ENCODE measurements around the gene CYP19A1. TPM values are rescaled to one million over a fixed set of nuclear protein-coding genes. Genes with fewer than 3 reads are reported as not detected.

The CYP19A1 gene
- total RNA-seq, 1 donor from 2014 or later: not detected

GRCh38 chr15:51325167-51325566, 13.2 kb downstream of the CYP19A1 start:
- DNase-seq (ENCODE audit: low read depth in 2 of 2): no peak

GRCh38 chr15:51323749-51324148, 14.6 kb downstream of the CYP19A1 start:
- no peak for DNase-seq (ENCODE audit: low read depth in 2 of 2)

GRCh38 chr15:51322621-51323296, 15.6 kb downstream of the CYP19A1 start:
- no peak for DNase-seq (ENCODE audit: low read depth in 2 of 2)

- DNase-seq (ENCODE audit: low read depth in 2 of 2): no peak
Observed at GRCh38 chr15:51321316-51321715, 17.1 kb downstream of the CYP19A1 start.

- DNase-seq (ENCODE audit: low read depth in 2 of 2): no peak
Observed at GRCh38 chr15:51320843-51321242, 17.6 kb downstream of the CYP19A1 start.

GRCh38 chr15:51319539-51319938, 18.9 kb downstream of the CYP19A1 start:
- DNase-seq (ENCODE audit: low read depth in 2 of 2): no peak

DNA sequence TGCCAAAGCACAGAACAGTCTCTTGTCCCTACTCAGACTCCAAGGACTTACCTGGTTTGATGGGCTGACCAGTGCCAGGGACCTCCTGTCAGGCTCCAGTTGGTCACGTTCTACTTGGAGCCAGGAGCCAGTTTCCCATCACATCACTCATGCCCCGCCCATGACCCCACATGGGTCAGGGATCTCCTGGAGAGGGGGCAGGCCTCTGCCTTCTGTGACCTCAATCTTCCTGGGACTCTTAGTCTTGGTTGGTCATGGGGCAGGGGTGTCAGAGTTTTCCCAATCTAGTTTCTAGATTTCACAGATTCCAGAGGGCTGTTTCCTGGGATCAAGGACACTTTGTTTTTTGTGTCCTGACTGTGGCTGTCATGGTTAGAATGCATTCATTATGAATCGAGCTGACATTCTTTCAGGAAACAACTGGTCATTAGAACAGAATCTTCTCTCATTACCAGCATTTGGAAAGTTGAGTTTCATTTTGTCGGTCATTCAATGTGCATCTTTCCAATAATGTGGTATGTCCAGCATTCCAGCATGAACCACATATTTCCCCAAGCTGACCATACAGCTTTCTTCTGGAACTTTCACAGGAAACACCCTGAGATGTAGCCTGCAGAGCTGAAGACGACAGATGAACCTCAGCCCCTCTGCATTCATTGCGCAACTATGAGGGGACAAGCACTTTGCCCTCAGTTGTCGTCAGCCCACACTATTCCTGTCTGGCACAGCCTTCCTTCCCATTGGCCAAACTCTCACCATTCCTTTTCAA, 19.8 kb downstream of the CYP19A1 start:
- DNase-seq (ENCODE audit: low read depth in 2 of 2): no peak

GRCh38 chr15:51316636-51317035, 21.8 kb downstream of the CYP19A1 start:
- no peak for DNase-seq (ENCODE audit: low read depth in 2 of 2)

- no peak for DNase-seq (ENCODE audit: low read depth in 2 of 2)
Observed at GRCh38 chr15:51315726-51316125, 22.7 kb downstream of the CYP19A1 start.

DNA sequence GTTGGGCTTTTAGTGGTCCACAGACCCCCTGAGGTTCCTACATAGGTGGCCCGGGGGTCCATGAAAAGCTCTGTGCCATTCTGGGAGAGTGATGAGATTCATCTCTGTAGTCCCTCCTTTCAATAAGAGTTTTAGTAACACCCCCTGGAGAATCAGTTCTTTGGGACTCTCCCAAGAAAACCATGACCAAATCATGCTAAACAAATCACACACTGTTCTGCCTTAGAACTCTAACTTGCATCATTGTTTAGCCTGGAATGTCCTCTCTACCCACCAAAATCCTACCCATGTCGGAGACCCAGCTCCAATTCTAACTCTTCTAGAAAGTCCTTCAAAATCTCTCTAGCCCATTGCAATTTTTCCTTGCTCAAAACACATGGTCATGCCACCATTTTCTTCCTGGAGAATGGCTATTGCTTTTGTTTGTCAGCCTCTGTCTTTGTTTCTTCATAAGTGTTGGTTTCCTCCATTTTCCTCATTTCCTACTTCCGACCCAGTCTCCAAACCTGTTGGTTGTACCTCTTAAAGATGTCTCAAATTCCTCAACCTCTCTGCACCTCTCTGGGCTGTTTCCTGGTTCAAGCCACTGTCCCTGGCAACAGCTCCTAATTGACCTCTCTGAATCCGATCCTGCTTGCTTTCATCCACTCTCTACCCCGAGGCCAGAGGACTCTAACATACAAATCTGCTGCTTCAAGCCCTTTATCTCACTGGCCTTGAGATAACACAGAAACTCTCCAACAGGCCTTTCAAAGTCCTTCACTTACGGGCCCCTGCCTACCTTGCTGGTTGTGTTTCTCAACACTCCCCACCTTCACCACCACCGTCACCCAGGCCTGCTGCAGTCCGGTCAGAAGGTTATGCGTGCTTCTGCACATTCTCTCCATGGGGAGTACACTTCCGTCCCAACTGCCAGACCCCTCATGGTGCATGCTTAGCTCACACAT, 23.7 kb downstream of the CYP19A1 start:
- DNase-seq (ENCODE audit: low read depth in 2 of 2): no peak

GRCh38 chr15:51313644-51314280, 24.6 kb downstream of the CYP19A1 start:
- DNase-seq (ENCODE audit: low read depth in 2 of 2): no peak

DNA sequence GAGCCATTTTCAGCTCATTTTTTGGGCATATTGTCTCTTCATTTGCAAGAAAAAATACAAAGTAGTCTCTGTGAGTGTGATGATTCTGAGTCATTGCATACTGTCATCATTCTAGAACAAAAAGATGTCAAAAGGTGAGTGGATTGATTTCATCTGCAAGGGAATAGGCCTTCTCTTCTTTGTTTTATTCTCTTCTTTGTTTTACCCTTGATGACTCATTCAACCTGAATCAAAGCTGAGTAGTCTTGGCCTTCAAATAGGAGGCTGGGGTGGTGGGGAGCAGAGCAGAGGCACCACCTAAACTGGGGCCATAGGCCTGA, 25.4 kb downstream of the CYP19A1 start:
- peak in 1 of 2 donors; percentile 53 for DNase-seq (ENCODE audit: low read depth in 2 of 2)

DNA sequence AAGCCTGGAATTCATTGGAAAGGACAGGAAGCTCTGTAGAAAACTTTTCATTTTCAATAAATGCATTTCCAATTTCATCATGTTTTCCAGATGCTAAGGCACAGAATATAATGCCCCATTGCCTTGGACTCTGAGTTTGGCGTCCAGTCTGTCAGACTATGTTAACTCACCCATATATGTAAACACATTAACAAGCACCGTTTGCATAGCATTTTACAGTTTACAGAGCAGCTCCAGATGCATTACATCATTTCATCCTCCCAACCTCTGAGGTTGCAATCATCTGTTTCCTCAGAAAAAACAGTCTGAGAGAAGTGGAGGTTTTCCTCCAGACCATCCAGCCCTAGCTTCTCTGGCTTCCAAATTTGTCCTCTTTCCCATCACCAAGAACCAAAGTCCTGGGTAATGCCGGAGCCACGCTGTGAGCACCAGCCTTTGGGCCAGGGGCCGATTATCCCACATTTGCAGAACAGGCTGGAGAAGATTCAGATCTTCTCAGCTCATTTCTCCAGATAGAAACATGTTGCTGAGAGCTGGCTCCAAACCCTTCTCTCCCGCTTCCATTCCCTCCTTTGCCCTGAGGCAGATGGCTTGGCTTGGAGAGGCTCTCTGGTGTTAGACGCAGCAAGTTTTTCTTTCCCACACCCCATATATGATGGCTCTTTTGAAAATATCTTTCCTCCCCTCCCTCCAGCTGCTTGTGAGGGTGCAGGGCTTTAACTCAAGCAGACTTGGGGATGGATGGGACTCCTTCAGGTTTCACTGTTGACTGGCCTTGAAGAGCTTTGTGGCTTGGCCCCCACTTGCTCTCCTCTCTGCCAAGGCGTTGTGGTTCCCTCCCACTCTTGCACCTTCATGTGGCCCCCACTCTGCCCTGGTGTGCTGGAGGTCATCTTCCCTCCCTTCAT, 26.0 kb downstream of the CYP19A1 start:
- DNase-seq (ENCODE audit: low read depth in 2 of 2): no peak

- DNase-seq (ENCODE audit: low read depth in 2 of 2): no peak
Observed at GRCh38 chr15:51311510-51311909, 26.9 kb downstream of the CYP19A1 start.

DNA sequence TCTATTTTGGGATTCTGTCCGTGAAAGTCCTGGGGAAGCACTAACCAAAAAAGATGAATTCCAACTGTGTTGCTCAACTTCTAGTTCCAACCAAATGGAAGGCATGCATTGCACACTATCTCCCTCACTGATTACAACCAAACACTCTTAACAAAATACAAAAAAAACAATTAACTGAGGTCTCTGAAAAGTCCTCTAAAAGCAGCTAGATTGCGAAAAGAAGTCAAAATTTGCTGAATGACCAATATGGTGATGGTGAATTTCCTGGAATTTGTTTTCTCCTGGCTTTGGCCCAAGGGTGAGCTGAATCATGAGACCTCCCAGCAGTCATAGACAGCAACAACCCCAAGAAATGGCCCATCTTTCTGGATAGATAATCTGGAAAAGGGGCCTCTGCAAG, 28.3 kb downstream of the CYP19A1 start:
- no peak for DNase-seq (ENCODE audit: low read depth in 2 of 2)

GRCh38 chr15:51307811-51308210, 30.6 kb downstream of the CYP19A1 start:
- DNase-seq (ENCODE audit: low read depth in 2 of 2): no peak

DNA sequence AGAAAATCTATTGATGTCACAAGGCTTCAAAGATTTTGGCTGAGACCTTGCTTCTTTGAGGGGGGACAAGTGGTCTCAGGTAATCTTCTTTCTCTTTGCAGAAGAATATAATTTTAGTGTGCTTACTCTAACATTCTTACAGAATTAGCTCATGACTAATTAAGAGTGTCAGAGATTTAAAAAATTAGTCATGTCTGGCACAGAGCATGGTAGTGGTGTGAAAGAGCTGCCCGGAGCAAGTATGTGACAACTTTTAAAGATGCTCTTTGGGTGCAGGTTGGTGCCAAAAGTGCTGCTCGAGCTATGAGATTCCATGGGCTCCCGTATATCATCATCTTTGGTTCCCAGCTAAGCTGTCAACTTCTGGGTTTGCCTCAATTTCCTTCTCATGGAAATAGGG, 31.1 kb downstream of the CYP19A1 start:
- DNase-seq (ENCODE audit: low read depth in 2 of 2): no peak

GRCh38 chr15:51303462-51303980, 34.9 kb downstream of the CYP19A1 start:
- DNase-seq (ENCODE audit: low read depth in 2 of 2): no peak

- no peak for DNase-seq (ENCODE audit: low read depth in 2 of 2)
Observed at GRCh38 chr15:51302480-51302879, 35.9 kb downstream of the CYP19A1 start.
